NCI-H345 treated with DMSO at 0.1 percent for 48 hours (cell line): Measurements from ENCODE around the gene EHD4.

Experiments used
- DNase-seq: peaks from one replicate; lab custom pipeline; 2025; ENCODE audit not compliant: unreplicated experiment; lab: John Stamatoyannopoulos, UW

The EHD4 gene

GRCh38 chr15:41881920-41882688, 90.3 kb downstream of the EHD4 start:
- DNase-seq = no peak

- DNase-seq = no peak
Measured at GRCh38 chr15:41881550-41881919, 90.8 kb downstream of the EHD4 start.

- no peak for DNase-seq
Measured at GRCh38 chr15:41881086-41881485, 91.3 kb downstream of the EHD4 start.

- DNase-seq = no peak
Measured at GRCh38 chr15:41880156-41880877, 92.0 kb downstream of the EHD4 start.

GRCh38 chr15:41879321-41879845, 93.0 kb downstream of the EHD4 start:
- no peak for DNase-seq

GRCh38 chr15:41878355-41878699, 94.0 kb downstream of the EHD4 start:
- DNase-seq = no peak

GRCh38 chr15:41877631-41878354, 94.6 kb downstream of the EHD4 start:
- no peak for DNase-seq

- DNase-seq = no peak
Measured at GRCh38 chr15:41876689-41877088, 95.7 kb downstream of the EHD4 start.

GRCh38 chr15:41876007-41876406, 96.3 kb downstream of the EHD4 start:
- no peak for DNase-seq

GRCh38 chr15:41874736-41875135, 97.6 kb downstream of the EHD4 start:
- no peak for DNase-seq

GRCh38 chr15:41873711-41874110, 98.6 kb downstream of the EHD4 start:
- peak; percentile 30 for DNase-seq

- DNase-seq = no peak
Measured at GRCh38 chr15:41872166-41872747, 100.1 kb downstream of the EHD4 start.

- DNase-seq = no peak
Measured at GRCh38 chr15:41871175-41871905, 101.0 kb downstream of the EHD4 start.

- no peak for DNase-seq
Measured at GRCh38 chr15:41870689-41871081, 101.7 kb downstream of the EHD4 start.

GRCh38 chr15:41869770-41870688, 102.3 kb downstream of the EHD4 start:
- DNase-seq = no peak

GRCh38 chr15:41868321-41868720, 104.0 kb downstream of the EHD4 start:
- no peak for DNase-seq

- DNase-seq = no peak
Measured at GRCh38 chr15:41866872-41867579, 105.3 kb downstream of the EHD4 start.

- DNase-seq = no peak
Measured at GRCh38 chr15:41866263-41866703, 106.1 kb downstream of the EHD4 start.

GRCh38 chr15:41865490-41866055, 106.8 kb downstream of the EHD4 start:
- no peak for DNase-seq
